K562 (cell line): ENCODE data around the gene CSH1. TPM values are rescaled to one million over a fixed set of nuclear protein-coding genes. Genes with fewer than 3 reads are reported as not detected.
A peak's percentile ranks its signal among the peaks of the same experiment; 100 is the strongest.

ENCODE experiments used
- ATAC-seq: fragments of 200-7000 bp; cut with Tn5 transposase; 3 replicates; pipeline ENCODE4 v1.9.1; 2020; ENCODE audit warnings: moderate library complexity
- BruUV-seq: library from RNA; stranded (reverse); fragments of 400-500 nt; replicated peaks from 2 replicates; lab custom pipeline; 2021; lab: Mats Ljungman, UMichigan
- CTCF ChIA-PET: fragments of 300-600 bp; formaldehyde crosslinking; extraction: SDS; loops from one replicate; lab custom pipeline; 2021; ENCODE audit warnings: low intra/inter-chr PET ratio; lab: Yijun Ruan, JAX
- POLR2A ChIA-PET: fragments of 300-600, 350-650 bp; sonication (Branson Sonifier 250); formaldehyde crosslinking; extraction: SDS; loops from one replicate; lab custom pipeline; 2021; ENCODE audit warnings: antibody characterized with exemption, inconsistent platforms; lab: Yijun Ruan, JAX
- DNase-seq, 4 experiments: peaks; one replicate each; pipeline versions ENCODE4 v3.0.0 to v3.0.0-alpha.2; 2011 to 2018; ENCODE audit warnings: low spot score in 3 of 4, mixed read lengths in 3 of 4; ENCODE audit errors: extremely low read depth in 1 of 4
- FAIRE-seq: peaks from 2 replicates; lab custom pipeline; 2011; peaks lifted over from hg19 to GRCh38; lab: Jason Lieb, UNC
- H2AFZ ChIP-seq: 2 replicates; pipeline ENCODE4 v1.6.0; 2011; ENCODE audit warnings: low read depth, low read length, control low read depth, inconsistent platforms
- H3K27ac ChIP-seq: fragments of 200-600 bp; 3 replicates; pipeline ENCODE4 v1.8.0; 2011; ENCODE audit warnings: low read depth, mild to moderate bottlenecking, control low read depth, inconsistent platforms, low read length, moderate library complexity, mixed read lengths; ENCODE audit errors: extremely low read depth
- H3K27me3 ChIP-seq, 2 experiments: fragments of 300-600 bp in 1 of 2; 2 replicates in 1 of 2; 3 replicates in 1 of 2; pipeline versions ENCODE4 v1.6.0 to v1.8.0; 2011; ENCODE audit warnings: inconsistent platforms in 2 of 2, low read length in 2 of 2, mild to moderate bottlenecking in 1 of 2, mixed read lengths in 1 of 2, moderate library complexity in 1 of 2; ENCODE audit not compliant: control insufficient read depth in 2 of 2, insufficient read depth in 2 of 2
- H3K36me3 ChIP-seq: fragments of 300-600 bp; 3 replicates; pipeline ENCODE4 v1.8.0; 2011; ENCODE audit warnings: mild to moderate bottlenecking, low read length, inconsistent platforms; ENCODE audit not compliant: control insufficient read depth, insufficient read depth
- H3K4me1 ChIP-seq, 2 experiments: fragments of 200-600 bp in 1 of 2; replicated peaks in 1 of 2; 2 replicates in 1 of 2; 3 replicates in 1 of 2; pipeline versions ENCODE4 v1.5.1 to v1.8.0; 2011; ENCODE audit warnings: inconsistent platforms in 2 of 2, low read length in 2 of 2, mild to moderate bottlenecking in 1 of 2, mixed read lengths in 1 of 2, moderate library complexity in 1 of 2; ENCODE audit not compliant: control insufficient read depth in 2 of 2, insufficient read depth in 2 of 2
- H3K4me2 ChIP-seq: 2 replicates; pipeline ENCODE4 v1.6.1; 2011; ENCODE audit warnings: low read length, control low read depth, inconsistent platforms, mixed read lengths; ENCODE audit not compliant: insufficient read depth
- H3K4me3 ChIP-seq: fragments of 200-600 bp; sonication (generic), shearing (Covaris generic); 2 replicates; pipeline ENCODE4 v1.5.1; 2016; ENCODE audit warnings: control low read depth, inconsistent platforms
- H3K79me2 ChIP-seq: fragments of 200-600 bp; 3 replicates; pipeline ENCODE4 v1.8.0; 2011; ENCODE audit warnings: low read length, inconsistent platforms; ENCODE audit not compliant: control insufficient read depth, insufficient read depth
- H3K9ac ChIP-seq, 2 experiments: 2 replicates each; pipeline versions ENCODE4 v1.6.0 to v1.6.1; 2011; ENCODE audit warnings: low read depth in 2 of 2, low read length in 2 of 2, control low read depth in 1 of 2, inconsistent platforms in 1 of 2, mild to moderate bottlenecking in 1 of 2, mixed read lengths in 1 of 2; ENCODE audit not compliant: insufficient read depth in 1 of 2
- H3K9me1 ChIP-seq: one replicate; pipeline ENCODE4 v1.6.0; 2011; ENCODE audit warnings: inconsistent platforms, mild to moderate bottlenecking, low read length, moderate library complexity; ENCODE audit not compliant: control insufficient read depth, insufficient read depth
- H3K9me3 ChIP-seq: replicated peaks from 2 replicates; pipeline ENCODE4 v1.5.1; 2011; ENCODE audit warnings: low read depth, low read length, inconsistent platforms; ENCODE audit not compliant: control insufficient read depth, insufficient read depth
- H4K20me1 ChIP-seq: replicated peaks from 2 replicates; pipeline ENCODE4 v1.6.1; 2011; ENCODE audit warnings: low read length, inconsistent platforms, mixed read lengths; ENCODE audit not compliant: control insufficient read depth, insufficient read depth
- BRF1 ChIP-seq: IDR thresholded peaks from 3 replicates; pipeline ENCODE4 v1.6.1; 2011; ENCODE audit warnings: borderline replicate concordance, mild to moderate bottlenecking; ENCODE audit not compliant: insufficient read length; ENCODE audit errors: extremely low read depth
- CBFA2T3 ChIP-seq: fragments of 450-650 bp; IDR thresholded peaks from 2 replicates; pipeline ENCODE4 v1.6.1; 2017
- CEBPB ChIP-seq: fragments of 450-650 bp; IDR thresholded peaks from 2 replicates; pipeline ENCODE4 v1.6.1; 2016; ENCODE audit warnings: missing genetic modification characterization, missing compliant biosample characterization
- CSDE1 ChIP-seq, 2 experiments: fragments of 450-650 bp; IDR thresholded peaks; 2 replicates each; pipeline ENCODE4 v1.6.1; 2016; ENCODE audit warnings: mild to moderate bottlenecking in 1 of 2
- GTF2F1 ChIP-seq: IDR thresholded peaks from 2 replicates; pipeline ENCODE4 v1.6.1; 2011; ENCODE audit warnings: low read depth, low read length, improper control_type of control experiment
- HMBOX1 ChIP-seq: sonication (generic); IDR thresholded peaks from 2 replicates; pipeline ENCODE4 v1.6.1; 2016
- HMG20B ChIP-seq: fragments of 250-450 bp; sonication (Bioruptor Pico); IDR thresholded peaks from 2 replicates; pipeline ENCODE4 v1.5.0; 2021; ENCODE audit warnings: mild to moderate bottlenecking
- JUNB ChIP-seq: fragments of 450-650 bp; formaldehyde crosslinking; conservative IDR thresholded peaks from 2 replicates; pipeline ENCODE4 v1.4.0; 2020; ENCODE audit warnings: mild to moderate bottlenecking
- MYNN ChIP-seq, 2 experiments: sonication (generic); formaldehyde crosslinking in 1 of 2; IDR thresholded peaks; 2 replicates each; pipeline versions ENCODE4 v1.5.0 to v1.6.1; 2016 to 2020; ENCODE audit warnings: antibody characterized with exemption in 1 of 2, missing genetic modification reagents in 1 of 2
- POLR2B ChIP-seq: fragments of 450-650 bp; IDR thresholded peaks from 2 replicates; pipeline ENCODE4 v1.6.1; 2018; ENCODE audit warnings: low read depth; ENCODE audit not compliant: partially characterized antibody
- XRCC4 ChIP-seq: IDR thresholded peaks from one replicate; pipeline ENCODE4 v1.6.1; 2011; ENCODE audit not compliant: insufficient read depth, insufficient read length; ENCODE audit errors: extremely low read depth
- YY1 ChIP-seq, 3 experiments: IDR thresholded peaks; 2 replicates each; pipeline ENCODE4 v1.6.1; 2011; ENCODE audit warnings: low read length in 2 of 3, mild to moderate bottlenecking in 2 of 3, moderate library complexity in 2 of 3, borderline replicate concordance in 1 of 3, control low read depth in 1 of 3, low read depth in 1 of 3; ENCODE audit not compliant: insufficient read depth in 3 of 3, insufficient replicate concordance in 2 of 3, control insufficient read depth in 1 of 3, insufficient read length in 1 of 3; ENCODE audit errors: extremely low read depth in 1 of 3
- ZC3H11A ChIP-seq: IDR thresholded peaks from 2 replicates; pipeline ENCODE4 v1.6.1; 2012; ENCODE audit warnings: low read depth, low read length, improper control_type of control experiment
- ZNF197 ChIP-seq: fragments of 200-800 bp; sonication (Bioruptor generic); IDR thresholded peaks from 2 replicates; pipeline ENCODE4 v1.6.1; 2016; ENCODE audit warnings: low read depth, missing genetic modification characterization, missing compliant biosample characterization
- ZNF212 ChIP-seq: fragments of 450-650 bp; formaldehyde crosslinking; IDR thresholded peaks from 2 replicates; pipeline ENCODE4 v1.4.0; 2020; ENCODE audit warnings: mild to moderate bottlenecking
- ZNF695 ChIP-seq: fragments of 450-650 bp; formaldehyde crosslinking; IDR thresholded peaks from 2 replicates; pipeline ENCODE4 v1.4.0; 2020; ENCODE audit warnings: mild to moderate bottlenecking, moderate library complexity
- ZNF766 ChIP-seq: fragments of 200-800 bp; sonication (Bioruptor generic); conservative IDR thresholded peaks from 2 replicates; pipeline ENCODE4 v1.6.1; 2016; ENCODE audit warnings: missing genetic modification characterization, missing compliant biosample characterization
- WGBS: fragments of 100-300 bp; shearing (Covaris generic); methylation state at CpG from one replicate; pipeline ENCODE4 v1.1.6; 2016; ENCODE audit warnings: low coverage, mixed read lengths; ENCODE audit not compliant: insufficient coverage; ENCODE audit errors: missing lambda C conversion rate; 5-methylcytosine and 5-hydroxymethylcytosine counted together
- in situ Hi-C: fragments of 300-500 bp; cut with MboI; formaldehyde crosslinking; loops from 4 replicates; pipeline ENCODE4 v1.15.0; 2018; ENCODE audit warnings: inconsistent platforms, mixed read lengths
- intact Hi-C: fragments of 100-400 bp; cut with micrococcal nuclease; formaldehyde crosslinking; loops from 2 replicates; pipeline ENCODE4 v1.14.2; 2022
- polyA plus RNA-seq, 8 experiments: library from polyadenylated mRNA; depleted of rRNA in 4 of 8; stranded (reverse) in 5 of 8; unstranded in 3 of 8; fragments of >200 nt; fragmentation: Nextera tagmentation in 2 of 8; fragmentation: Illumina TruSeq in 1 of 8; extraction: Ambion mirVana in 2 of 8; extraction: Trizol in 1 of 8; gene quantifications; 2 replicates each; pipeline versions ENCODE4 v1.2.1 to v1.2.3, GENCODE V29; 2011 to 2014; ENCODE audit warnings: inconsistent platforms in 1 of 8, missing spikeins in 1 of 8
- total RNA-seq, 7 experiments: library from RNA; depleted of rRNA in 6 of 7; stranded (reverse); fragments of >200 nt in 6 of 7; fragmentation: Illumina TruSeq in 2 of 7; extraction: Trizol in 2 of 7; gene quantifications; 2 replicates each; pipeline versions ENCODE4 v1.2.1 to v1.2.3, GENCODE V29; 2011 to 2021; ENCODE audit warnings: low replicate concordance in 1 of 7
- TF ChIP-seq, protein P1 (sequence below): sonication (generic); formaldehyde crosslinking; IDR thresholded peaks from 2 replicates; pipeline ENCODE4 v1.8.1; 2023; ENCODE audit warnings: mild to moderate bottlenecking, missing genetic modification reagents, moderate library complexity
- TF ChIP-seq, protein P2 (sequence below): fragments of 250-450 bp; sonication (Bioruptor Pico); IDR thresholded peaks from 2 replicates; pipeline ENCODE4 v1.4.0; 2020; ENCODE audit warnings: mild to moderate bottlenecking, moderate library complexity, borderline replicate concordance

Gene CSH1
- total and polyA plus RNA-seq, 9 of the 15 experiments (the other 6 are each of a cell fraction or from before 2014, with no cell fraction given) = not detected

DNA sequence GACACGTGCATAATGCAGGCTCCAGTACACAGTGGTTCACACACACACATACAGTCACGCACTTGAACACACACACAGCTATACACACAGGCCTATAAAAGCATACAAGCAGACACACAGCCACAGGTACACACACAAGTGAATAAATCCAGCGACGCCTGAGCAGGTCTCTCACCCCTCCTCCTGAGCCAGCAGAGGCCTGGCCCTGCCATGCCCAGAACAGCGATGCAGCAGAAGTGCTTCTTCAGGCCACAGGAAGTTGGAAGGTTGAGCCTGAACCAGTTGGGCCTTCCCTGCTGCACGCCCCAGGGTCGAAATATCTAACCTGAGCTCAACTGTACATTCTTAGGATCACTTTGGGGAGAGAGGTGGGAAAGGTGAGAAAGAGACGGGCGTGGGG, 43.0 kb upstream of the CSH1 start:
- Histone ChIP-seq H3K27ac (no peak overlapping the region), H3K9me1 (no peaks in the 10 kb centered on the region), H3K9ac (peak overlapping the region in 1 of 2 experiments; percentile 41; a peak in 1 of 4 replicates), H3K27me3 (peaks cover 24 to 56% of the 10 kb centered on the region in 2 experiments), H4K20me1 (no peaks in the 10 kb centered on the region; the same call in 1 of the 2 replicates)
- DNase-seq = no peak
- TF ChIP-seq, protein P1, sequence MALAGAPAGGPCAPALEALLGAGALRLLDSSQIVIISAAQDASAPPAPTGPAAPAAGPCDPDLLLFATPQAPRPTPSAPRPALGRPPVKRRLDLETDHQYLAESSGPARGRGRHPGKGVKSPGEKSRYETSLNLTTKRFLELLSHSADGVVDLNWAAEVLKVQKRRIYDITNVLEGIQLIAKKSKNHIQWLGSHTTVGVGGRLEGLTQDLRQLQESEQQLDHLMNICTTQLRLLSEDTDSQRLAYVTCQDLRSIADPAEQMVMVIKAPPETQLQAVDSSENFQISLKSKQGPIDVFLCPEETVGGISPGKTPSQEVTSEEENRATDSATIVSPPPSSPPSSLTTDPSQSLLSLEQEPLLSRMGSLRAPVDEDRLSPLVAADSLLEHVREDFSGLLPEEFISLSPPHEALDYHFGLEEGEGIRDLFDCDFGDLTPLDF (CRISPR knock-in tag) = no peak
- TF ChIP-seq ZNF766 (CRISPR knock-in tag) (no peak), CEBPB (tag) (no peak), ZNF197 (CRISPR knock-in tag) (no peak), CSDE1 (IDR thresholded peaks at IDR 0.05) (no peak), MYNN (IDR thresholded peaks at IDR 0.05) (no peak), MYNN (CRISPR knock-in tag; IDR thresholded peaks at IDR 0.05) (no peak), HMG20B (CRISPR knock-in tag) (no peak), ZNF695 (CRISPR knock-in tag) (no peak), ZC3H11A (no peak), YY1 (IDR thresholded peaks at IDR 0.05; ENCODE audit: borderline replicate concordance in 1 of 3, control insufficient read depth in 1 of 3, extremely low read depth in 1 of 3, insufficient read depth in 3 of 3, insufficient read length in 1 of 3, insufficient replicate concordance in 2 of 3, low read depth in 1 of 3, low read length in 2 of 3) (no peak), ZNF212 (no peak), BRF1 (no peak), HMBOX1 (no peak), XRCC4 (no peak), GTF2F1 (no peak), CBFA2T3 (no peak), POLR2B (no peak), JUNB (CRISPR knock-in tag) (no peak)
- TF ChIP-seq, protein P2, sequence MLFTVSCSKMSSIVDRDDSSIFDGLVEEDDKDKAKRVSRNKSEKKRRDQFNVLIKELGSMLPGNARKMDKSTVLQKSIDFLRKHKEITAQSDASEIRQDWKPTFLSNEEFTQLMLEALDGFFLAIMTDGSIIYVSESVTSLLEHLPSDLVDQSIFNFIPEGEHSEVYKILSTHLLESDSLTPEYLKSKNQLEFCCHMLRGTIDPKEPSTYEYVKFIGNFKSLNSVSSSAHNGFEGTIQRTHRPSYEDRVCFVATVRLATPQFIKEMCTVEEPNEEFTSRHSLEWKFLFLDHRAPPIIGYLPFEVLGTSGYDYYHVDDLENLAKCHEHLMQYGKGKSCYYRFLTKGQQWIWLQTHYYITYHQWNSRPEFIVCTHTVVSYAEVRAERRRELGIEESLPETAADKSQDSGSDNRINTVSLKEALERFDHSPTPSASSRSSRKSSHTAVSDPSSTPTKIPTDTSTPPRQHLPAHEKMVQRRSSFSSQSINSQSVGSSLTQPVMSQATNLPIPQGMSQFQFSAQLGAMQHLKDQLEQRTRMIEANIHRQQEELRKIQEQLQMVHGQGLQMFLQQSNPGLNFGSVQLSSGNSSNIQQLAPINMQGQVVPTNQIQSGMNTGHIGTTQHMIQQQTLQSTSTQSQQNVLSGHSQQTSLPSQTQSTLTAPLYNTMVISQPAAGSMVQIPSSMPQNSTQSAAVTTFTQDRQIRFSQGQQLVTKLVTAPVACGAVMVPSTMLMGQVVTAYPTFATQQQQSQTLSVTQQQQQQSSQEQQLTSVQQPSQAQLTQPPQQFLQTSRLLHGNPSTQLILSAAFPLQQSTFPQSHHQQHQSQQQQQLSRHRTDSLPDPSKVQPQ (CRISPR knock-in tag) = no peak
- TF ChIP-seq, all 486 proteins: peak for 0
- Histone ChIP-seq H3K36me3 (no peaks in the 10 kb centered on the region), H3K79me2 (no peaks in the 10 kb centered on the region), H3K9me3 (no peaks in the 10 kb centered on the region; the same call in 1 of the 2 replicates), H3K4me1 (peaks cover 0 to 24% of the 10 kb centered on the region in 2 experiments; a peak in 3 of 5 replicates), H3K4me2 (no peak overlapping the region), H3K4me3 (no peak overlapping the region), H2AFZ (no peak overlapping the region)
- no peak; the same call in 2 of the 3 replicates for ATAC-seq
- ChIA-PET CTCF (no interaction called here), POLR2A (interaction anchor here (0.9 kb wide), 1 partner anchor 8 kb away, joined by 5 read pairs; the partner anchor contains the start of gene CD79B)
- FAIRE-seq = no peak
- in situ Hi-C loops (no loop called here), intact Hi-C loops (no loop called here)
- WGBS = 41% methylated on average over 8 of the region's 9 CpGs
- BruUV-seq = no TSS peak
